ENCODE data around the gene TRPM3.
"Not testable (repeated sequence)": the region's sequence is repeated elsewhere in the genome, so short reads cannot be mapped to it uniquely, and the experiment has no call there.

The TRPM3 gene

GRCh38 chr9:70988551-70988950 is 132.9 kb downstream of the TRPM3 start:
- DNase-seq: no peak

- DNase-seq: no peak
Measured at GRCh38 chr9:70987986-70988385, 133.4 kb downstream of the TRPM3 start.

- DNase-seq: no peak
Measured at GRCh38 chr9:70986984-70987383, 134.4 kb downstream of the TRPM3 start.

GRCh38 chr9:70983723-70984295 is 137.6 kb downstream of the TRPM3 start:
- DNase-seq: no peak

GRCh38 chr9:70981312-70981711 is 140.1 kb downstream of the TRPM3 start:
- no peak for DNase-seq

- DNase-seq: no peak
Measured at GRCh38 chr9:70979966-70980365, 141.5 kb downstream of the TRPM3 start.

- no peak for DNase-seq
Measured at GRCh38 chr9:70978085-70978484, 143.3 kb downstream of the TRPM3 start.

- no peak for DNase-seq
Measured at GRCh38 chr9:70975821-70976220, 145.6 kb downstream of the TRPM3 start.

GRCh38 chr9:70971723-70972122 is 149.7 kb downstream of the TRPM3 start:
- no peak for DNase-seq

GRCh38 chr9:70966380-70966779 is 155.0 kb downstream of the TRPM3 start:
- DNase-seq: not testable (repeated sequence)

GRCh38 chr9:70964861-70965260 is 156.6 kb downstream of the TRPM3 start:
- no peak for DNase-seq

- no peak for DNase-seq
Measured at GRCh38 chr9:70963554-70963953, 157.9 kb downstream of the TRPM3 start.

- no peak for DNase-seq
Measured at GRCh38 chr9:70962761-70963440, 158.5 kb downstream of the TRPM3 start.

GRCh38 chr9:70959366-70959765 is 162.1 kb downstream of the TRPM3 start:
- no peak for DNase-seq

- DNase-seq: no peak
Measured at GRCh38 chr9:70954596-70955143, 166.8 kb downstream of the TRPM3 start.

- no peak for DNase-seq
Measured at GRCh38 chr9:70954126-70954525, 167.3 kb downstream of the TRPM3 start.

GRCh38 chr9:70951749-70952727 is 169.4 kb downstream of the TRPM3 start:
- DNase-seq: no peak

GRCh38 chr9:70950270-70950669 is 171.2 kb downstream of the TRPM3 start:
- no peak for DNase-seq

GRCh38 chr9:70949239-70949638 is 172.2 kb downstream of the TRPM3 start:
- DNase-seq: no peak

GRCh38 chr9:70948744-70949143 is 172.7 kb downstream of the TRPM3 start:
- no peak for DNase-seq

GRCh38 chr9:70947511-70947910 is 173.9 kb downstream of the TRPM3 start:
- no peak for DNase-seq

GRCh38 chr9:70947086-70947485 is 174.3 kb downstream of the TRPM3 start:
- DNase-seq: no peak

GRCh38 chr9:70945301-70945700 is 176.1 kb downstream of the TRPM3 start:
- no peak for DNase-seq
